ENCODE data around the gene DNAJC5. TPM values are rescaled to one million over a fixed set of nuclear protein-coding genes. Genes with fewer than 3 reads are reported as not detected.
"Not testable (repeated sequence)": the region's sequence is repeated elsewhere in the genome, so short reads cannot be mapped to it uniquely, and the experiment has no call there.

Gene DNAJC5
- total RNA-seq, 2 experiments from 2014 or later: 27.5 to 27.7 TPM

GRCh38 chr20:63911176-63911575 lies 16.2 kb downstream of the DNAJC5 start:
- Histone ChIP-seq H3K4me1 (ENCODE audit: insufficient read depth, low read length, poor library complexity, severe bottlenecking) (no peaks in the 10 kb centered on the region), H3K9me3 (ENCODE audit: low read length) (0 out of 2 replicates have a peak, but pooled peaks cover 9% of the 10 kb centered on the region), H3K27ac (ENCODE audit: low read depth, low read length, poor library complexity, severe bottlenecking) (no peak overlapping the region), H3K4me3 (ENCODE audit: low read depth, low read length, poor library complexity, severe bottlenecking) (no peak overlapping the region), H2AFZ (ENCODE audit: low read length) (no peak overlapping the region), H4K20me1 (ENCODE audit: insufficient read depth, low read length) (peaks cover 4% of the 10 kb centered on the region; the same call in 1 of the 2 replicates), H3K9me2 (ENCODE audit: insufficient read depth, low read length) (no peaks in the 10 kb centered on the region), H3K79me2 (ENCODE audit: insufficient read depth, low read depth, low read length) (peaks cover 46% of the 10 kb centered on the region), H3K36me3 (ENCODE audit: insufficient read depth, low read length) (peaks cover 23% of the 10 kb centered on the region), H3K4me2 (ENCODE audit: low read length) (no peak overlapping the region; the same call in 1 of the 2 replicates)
- no peak for DNase-seq (ENCODE audit: low spot score)
- ChIA-PET POLR2A (interaction anchor here (0.6 to 1.1 kb wide), 3 partner anchors 15 to 228 kb away, joined by 3 read pairs; no protein-coding TSS in a partner anchor), CTCF (ENCODE audit: unreplicated experiment) (no interaction called here)
- no TSS peak for BruUV-seq (replicated peaks)
- intact Hi-C loops (cut with micrococcal nuclease; ENCODE audit: unreplicated experiment): no loop called here
- TF ChIP-seq EZH2phosphoT487 (IDR thresholded peaks at IDR 0.05; ENCODE audit: borderline replicate concordance, low read depth, low read length): no peak
- no peak for TF ChIP-seq CTCF (conservative IDR thresholded peaks at IDR 0.05; ENCODE audit: low read length)

- no peak for DNase-seq (ENCODE audit: low spot score)
- Histone ChIP-seq H3K9me3 (ENCODE audit: low read length) (peaks cover 16% of the 10 kb centered on the region; the same call in 1 of the 2 replicates), H3K9me2 (ENCODE audit: insufficient read depth, low read length) (no peaks in the 10 kb centered on the region), H3K36me3 (ENCODE audit: insufficient read depth, low read length) (peaks cover 45% of the 10 kb centered on the region), H3K79me2 (ENCODE audit: insufficient read depth, low read depth, low read length) (peaks cover 39% of the 10 kb centered on the region), H2AFZ (ENCODE audit: low read length) (no peak overlapping the region), H3K4me3 (ENCODE audit: low read depth, low read length, poor library complexity, severe bottlenecking) (no peak overlapping the region), H3K4me2 (ENCODE audit: low read length) (no peak overlapping the region), H3K27ac (ENCODE audit: low read depth, low read length, poor library complexity, severe bottlenecking) (no peak overlapping the region), H3K4me1 (ENCODE audit: insufficient read depth, low read length, poor library complexity, severe bottlenecking) (peaks cover 5% of the 10 kb centered on the region), H4K20me1 (ENCODE audit: insufficient read depth, low read length) (peaks cover 4% of the 10 kb centered on the region; the same call in 1 of the 2 replicates)
- ChIA-PET POLR2A (no interaction called here), CTCF (ENCODE audit: unreplicated experiment) (no interaction called here)
- BruUV-seq (replicated peaks): no TSS peak
- intact Hi-C loops (cut with micrococcal nuclease; ENCODE audit: unreplicated experiment): no loop called here
- TF ChIP-seq CTCF (conservative IDR thresholded peaks at IDR 0.05; ENCODE audit: low read length) (no peak), EZH2phosphoT487 (IDR thresholded peaks at IDR 0.05; ENCODE audit: borderline replicate concordance, low read depth, low read length) (no peak)
These were observed 18.8 kb downstream of the DNAJC5 start for GRCh38 chr20:63913768-63914167.

GRCh38 chr20:63915471-63915870 lies 20.5 kb downstream of the DNAJC5 start:
- Histone ChIP-seq H3K79me2 (ENCODE audit: insufficient read depth, low read depth, low read length) (peaks cover 36% of the 10 kb centered on the region), H2AFZ (ENCODE audit: low read length) (no peak overlapping the region)
- DNase-seq (ENCODE audit: low spot score): no peak

GRCh38 chr20:63916371-63916939 lies 21.5 kb downstream of the DNAJC5 start:
- H3K4me3 ChIP-seq (ENCODE audit: low read depth, low read length, poor library complexity, severe bottlenecking); DNase-seq (ENCODE audit: low spot score); H2AFZ ChIP-seq (ENCODE audit: low read length); intact Hi-C loops (cut with micrococcal nuclease; ENCODE audit: unreplicated experiment); POLR2A ChIA-PET; H3K4me1 ChIP-seq (ENCODE audit: insufficient read depth, low read length, poor library complexity, severe bottlenecking); CTCF ChIA-PET (ENCODE audit: unreplicated experiment); H4K20me1 ChIP-seq (ENCODE audit: insufficient read depth, low read length); H3K9me2 ChIP-seq (ENCODE audit: insufficient read depth, low read length); H3K4me2 ChIP-seq (ENCODE audit: low read length); H3K27ac ChIP-seq (ENCODE audit: low read depth, low read length, poor library complexity, severe bottlenecking): not testable (repeated sequence)
- Histone ChIP-seq H3K79me2 (ENCODE audit: insufficient read depth, low read depth, low read length) (peaks cover 28% of the 10 kb centered on the region), H3K36me3 (ENCODE audit: insufficient read depth, low read length) (peaks cover 49% of the 10 kb centered on the region), H3K9me3 (ENCODE audit: low read length) (peaks cover 16% of the 10 kb centered on the region; the same call in 1 of the 2 replicates)
- TSS peak; percentile 40 for BruUV-seq (replicated peaks)

More at GRCh38 chr20:63915471-63915870, 20.5 kb downstream of the DNAJC5 start:
- no TSS peak for BruUV-seq (replicated peaks)
- H3K9me3 ChIP-seq (ENCODE audit: low read length): peaks cover 16% of the 10 kb centered on the region; the same call in 1 of the 2 replicates
- H3K4me3 ChIP-seq (ENCODE audit: low read depth, low read length, poor library complexity, severe bottlenecking): no peak overlapping the region
- TF ChIP-seq CTCF (conservative IDR thresholded peaks at IDR 0.05; ENCODE audit: low read length): no peak
- TF ChIP-seq EZH2phosphoT487 (IDR thresholded peaks at IDR 0.05; ENCODE audit: borderline replicate concordance, low read depth, low read length): no peak
- intact Hi-C loops (cut with micrococcal nuclease; ENCODE audit: unreplicated experiment): no loop called here
- no peak overlapping the region for H3K4me2 ChIP-seq (ENCODE audit: low read length)
- POLR2A ChIA-PET: no interaction called here
- H4K20me1 ChIP-seq (ENCODE audit: insufficient read depth, low read length): no peaks in the 10 kb centered on the region
- H3K27ac ChIP-seq (ENCODE audit: low read depth, low read length, poor library complexity, severe bottlenecking): no peak overlapping the region
- no peaks in the 10 kb centered on the region for H3K9me2 ChIP-seq (ENCODE audit: insufficient read depth, low read length)
- CTCF ChIA-PET (ENCODE audit: unreplicated experiment): interaction anchor here (0.6 kb wide), 1 partner anchor 36 kb away, joined by 3 read pairs; no protein-coding TSS in a partner anchor
- H3K4me1 ChIP-seq (ENCODE audit: insufficient read depth, low read length, poor library complexity, severe bottlenecking): peaks cover 5% of the 10 kb centered on the region
- peaks cover 49% of the 10 kb centered on the region for H3K36me3 ChIP-seq (ENCODE audit: insufficient read depth, low read length)

All from OCI-LY7 (cell line).